Liver (tissue), 9 donors: Measurements from ENCODE around the gene USP49. TPM values are rescaled to one million over a fixed set of nuclear protein-coding genes. Genes with fewer than 3 reads are reported as not detected.

Source experiments
- DNase-seq: peaks from one replicate; pipeline ENCODE4 v3.0.0-alpha.2; 2017; ENCODE audit warnings: low spot score
- H3K27ac ChIP-seq, 2 donors: one replicate each; pipeline ENCODE4 v1.7.0; 2013; ENCODE audit warnings: inconsistent platforms in 2 of 2, low read length in 2 of 2, control low read depth in 1 of 2, low read depth in 1 of 2, mild to moderate bottlenecking in 1 of 2
- H3K27me3 ChIP-seq, 4 donors: one replicate each; pipeline versions ENCODE4 v1.6.1 to v1.7.0; 2013; ENCODE audit warnings: low read length in 3 of 4, inconsistent platforms in 1 of 4, mild to moderate bottlenecking in 1 of 4, moderate library complexity in 1 of 4; ENCODE audit not compliant: control insufficient read depth in 4 of 4, insufficient read depth in 4 of 4
- H3K36me3 ChIP-seq, 4 donors: one replicate each; pipeline versions ENCODE4 v1.6.1 to v1.7.0; 2013; ENCODE audit warnings: low read length in 3 of 4, mild to moderate bottlenecking in 3 of 4, low read depth in 1 of 4, moderate library complexity in 1 of 4; ENCODE audit not compliant: control insufficient read depth in 4 of 4, insufficient read depth in 3 of 4
- H3K4me1 ChIP-seq, 4 donors: one replicate each; pipeline versions ENCODE4 v1.6.1 to v1.7.0; 2013; ENCODE audit warnings: low read length in 3 of 4, mild to moderate bottlenecking in 3 of 4, moderate library complexity in 1 of 4; ENCODE audit not compliant: control insufficient read depth in 4 of 4, insufficient read depth in 4 of 4
- H3K4me3 ChIP-seq, 3 donors: one replicate each; pipeline versions ENCODE4 v1.6.1 to v1.7.0; 2013; ENCODE audit warnings: low read length in 3 of 3, control low read depth in 1 of 3, low read depth in 1 of 3, mild to moderate bottlenecking in 1 of 3
- H3K9ac ChIP-seq, 2 donors: one replicate each; pipeline ENCODE4 v1.7.0; 2013; ENCODE audit warnings: low read length in 2 of 2, mild to moderate bottlenecking in 2 of 2, moderate library complexity in 2 of 2, control low read depth in 1 of 2, low read depth in 1 of 2
- H3K9me3 ChIP-seq, 4 donors: one replicate each; pipeline versions ENCODE4 v1.6.1 to v1.7.0; 2013; ENCODE audit warnings: low read length in 3 of 4; ENCODE audit not compliant: control insufficient read depth in 4 of 4
- CTCF ChIP-seq: fragments of 150-350 bp; IDR thresholded peaks from 2 replicates; pipeline ENCODE4 v1.5.1; 2017; ENCODE audit warnings: improper control_type of control experiment, low read depth, low read length; ENCODE audit not compliant: missing input control
- FOXA2 ChIP-seq: IDR thresholded peaks from 2 replicates; pipeline ENCODE4 v1.6.1; 2016; ENCODE audit warnings: antibody characterized with exemption
- GABPA ChIP-seq, 2 donors: IDR thresholded peaks in 1 of 2; conservative IDR thresholded peaks in 1 of 2; 2 replicates each; pipeline ENCODE4 v1.6.1; 2016; ENCODE audit warnings: antibody characterized with exemption in 2 of 2, mild to moderate bottlenecking in 1 of 2, moderate library complexity in 1 of 2
- HNF4A ChIP-seq, 2 donors: conservative IDR thresholded peaks; 2 replicates each; pipeline ENCODE4 v1.6.1; 2016; ENCODE audit warnings: antibody characterized with exemption in 2 of 2, mild to moderate bottlenecking in 2 of 2
- HNF4G ChIP-seq: IDR thresholded peaks from 2 replicates; pipeline ENCODE4 v1.6.1; 2016; ENCODE audit warnings: antibody characterized with exemption
- JUND ChIP-seq, 2 donors: IDR thresholded peaks; 2 replicates each; pipeline ENCODE4 v1.6.1; 2016; ENCODE audit warnings: antibody characterized with exemption in 2 of 2
- MAX ChIP-seq: IDR thresholded peaks from 2 replicates; pipeline ENCODE4 v1.6.1; 2016; ENCODE audit warnings: antibody characterized with exemption
- NR2F2 ChIP-seq: IDR thresholded peaks from 2 replicates; pipeline ENCODE4 v1.6.1; 2016; ENCODE audit warnings: antibody characterized with exemption
- RAD21 ChIP-seq, 2 donors: IDR thresholded peaks; 2 replicates each; pipeline ENCODE4 v1.6.1; 2016; ENCODE audit warnings: antibody characterized with exemption in 2 of 2, mild to moderate bottlenecking in 2 of 2
- REST ChIP-seq: IDR thresholded peaks from 2 replicates; pipeline ENCODE4 v1.6.1; 2016; ENCODE audit warnings: antibody characterized with exemption, mild to moderate bottlenecking
- RXRA ChIP-seq, 2 donors: IDR thresholded peaks; 2 replicates each; pipeline ENCODE4 v1.6.1; 2017 to 2018; ENCODE audit warnings: antibody characterized with exemption in 2 of 2, mild to moderate bottlenecking in 1 of 2
- SP1 ChIP-seq: IDR thresholded peaks from 2 replicates; pipeline ENCODE4 v1.6.1; 2018; ENCODE audit warnings: antibody characterized with exemption, mild to moderate bottlenecking
- TAF1 ChIP-seq: conservative IDR thresholded peaks from 2 replicates; pipeline ENCODE4 v1.6.1; 2016; ENCODE audit warnings: antibody characterized with exemption, mild to moderate bottlenecking
- YY1 ChIP-seq: IDR thresholded peaks from 2 replicates; pipeline ENCODE4 v1.6.1; 2016; ENCODE audit warnings: antibody characterized with exemption, mild to moderate bottlenecking
- ZBTB33 ChIP-seq: IDR thresholded peaks from 2 replicates; pipeline ENCODE4 v1.6.1; 2016; ENCODE audit warnings: antibody characterized with exemption
- WGBS: extraction: QIAGEN DNeasy Blood & Tissue Kit; methylation state at CpG from one replicate; pipeline ENCODE4 v1.1.7; 2013; 5-methylcytosine and 5-hydroxymethylcytosine counted together
- polyA plus RNA-seq, 2 donors: library from polyadenylated mRNA; stranded (reverse) in 1 of 2; unstranded in 1 of 2; fragments of 200-250 nt in 1 of 2; fragments of >200 nt in 1 of 2; fragmentation: Nextera tagmentation in 1 of 2; extraction: Ambion mirVana in 1 of 2; gene quantifications; one replicate each; pipeline versions ENCODE4 v1.2.1 to v1.2.3, GENCODE V29; 2013 to 2015
- total RNA-seq, 2 donors: library from RNA; depleted of rRNA; stranded (reverse); fragments of >200 nt; gene quantifications; one replicate each; pipeline ENCODE4 v1.2.3, GENCODE V29; 2014
- donor health status: healthy.
- donor health status: healthy.
- donor health status: healthy.
- donor health status: healthy.
- donor health status: healthy.

USP49 gene
- total and polyA plus RNA-seq, 4 donors = 0.33 to 3.4 (median 1.1) TPM

DNA sequence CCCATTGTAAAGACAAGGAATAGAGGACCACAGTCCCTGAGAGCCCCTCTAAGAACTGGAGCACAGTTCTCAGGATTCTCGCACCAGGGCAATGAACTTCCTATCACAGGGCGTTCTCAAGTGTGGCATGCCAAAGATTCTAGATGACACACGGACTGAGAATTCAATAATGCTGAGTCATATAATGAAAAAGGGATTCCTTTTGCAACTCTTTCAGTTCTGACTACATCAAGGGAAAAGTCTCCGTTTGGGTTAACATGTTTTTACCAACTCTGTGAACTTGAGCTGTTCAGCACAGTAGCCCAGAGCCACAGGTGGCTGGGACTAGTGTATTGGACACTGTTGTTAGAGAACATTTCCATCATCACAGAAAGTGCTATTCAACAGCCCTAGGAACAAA is 22.4 kb upstream of the USP49 start:
- 65% methylated on average over 4 of the region's 4 CpGs for WGBS
- H3K27ac ChIP-seq = no peak overlapping the region

DNA sequence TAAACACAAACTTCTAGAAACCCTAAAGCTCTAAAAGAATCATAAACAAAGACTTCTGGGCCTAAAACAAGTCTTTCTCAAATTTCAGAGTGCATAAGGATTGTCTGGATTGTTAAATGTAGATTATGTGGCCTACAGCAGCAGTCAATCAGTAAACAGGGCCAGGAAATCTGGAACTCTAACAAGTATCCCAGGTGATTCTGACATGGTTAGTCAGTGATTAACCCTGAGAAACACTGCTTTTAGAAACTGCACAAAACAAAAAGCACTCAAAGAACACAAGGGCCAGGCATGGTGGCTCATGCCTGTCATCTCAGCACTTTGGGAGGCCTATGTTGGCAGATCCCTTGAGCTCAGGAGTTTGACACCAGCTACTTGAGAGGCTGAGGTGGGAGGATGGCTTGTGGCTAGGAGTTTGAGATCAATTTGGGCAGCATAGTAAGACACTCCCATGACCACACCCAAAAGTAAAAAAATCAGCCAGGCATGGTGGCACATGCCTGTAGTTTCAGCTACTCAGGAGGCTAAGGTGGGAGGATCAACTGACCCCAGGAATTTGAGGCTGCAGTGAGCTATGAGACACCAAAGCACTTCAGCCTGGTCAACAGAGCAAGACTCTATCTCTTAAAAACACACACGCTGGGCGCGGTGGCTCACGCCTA is 19.8 kb upstream of the USP49 start:
- Histone ChIP-seq H3K36me3 (peaks cover 10 to 28% (median 20%) of the 10 kb centered on the region in 4 donors), H3K27ac (no peak overlapping the region), H3K9ac (no peak overlapping the region), H3K27me3 (no peaks in the 10 kb centered on the region), H3K9me3 (no peaks in the 10 kb centered on the region), H3K4me1 (peaks cover 0 to 10% (median 8%) of the 10 kb centered on the region in 4 donors), H3K4me3 (no peak overlapping the region)
- DNase-seq = no peak
- TF ChIP-seq YY1 = no peak
- TF ChIP-seq TAF1 = no peak
- no peak for TF ChIP-seq REST
- TF ChIP-seq HNF4A (conservative IDR thresholded peaks at IDR 0.05) = no peak
- TF ChIP-seq CTCF = no peak
- no peak for TF ChIP-seq GABPA (IDR thresholded peaks at IDR 0.05 in 1 of 2, conservative IDR thresholded peaks at IDR 0.05 in 1 of 2)
- no peak for TF ChIP-seq SP1
- no peak for TF ChIP-seq MAX
- no peak for TF ChIP-seq ZBTB33
- no peak for TF ChIP-seq JUND (IDR thresholded peaks at IDR 0.05)
- TF ChIP-seq FOXA2 = no peak
- TF ChIP-seq RAD21 (IDR thresholded peaks at IDR 0.05) = no peak
- TF ChIP-seq NR2F2 = no peak
- WGBS = 95% methylated on average over 4 of the region's 4 CpGs

More for the DNA sequence above, 22.4 kb upstream of the USP49 start:
- peaks cover 2 to 26% (median 20%) of the 10 kb centered on the region in 4 donors for H3K4me1 ChIP-seq
- no peak overlapping the region for H3K9ac ChIP-seq
- DNase-seq = no peak
- H3K36me3 ChIP-seq = peaks cover 10 to 23% (median 17%) of the 10 kb centered on the region in 4 donors
- H3K4me3 ChIP-seq = no peak overlapping the region
- TF ChIP-seq RXRA (IDR thresholded peaks at IDR 0.05) (peak in 1 of 2 donors; percentile 25), ZBTB33 (no peak), HNF4G (no peak)
- no peaks in the 10 kb centered on the region for H3K27me3 ChIP-seq
- H3K9me3 ChIP-seq = no peaks in the 10 kb centered on the region
